Measurements from ENCODE around the gene NUDT7.
A peak's percentile ranks its signal among the peaks of the same experiment; 100 is the strongest.

NUDT7 gene

DNA sequence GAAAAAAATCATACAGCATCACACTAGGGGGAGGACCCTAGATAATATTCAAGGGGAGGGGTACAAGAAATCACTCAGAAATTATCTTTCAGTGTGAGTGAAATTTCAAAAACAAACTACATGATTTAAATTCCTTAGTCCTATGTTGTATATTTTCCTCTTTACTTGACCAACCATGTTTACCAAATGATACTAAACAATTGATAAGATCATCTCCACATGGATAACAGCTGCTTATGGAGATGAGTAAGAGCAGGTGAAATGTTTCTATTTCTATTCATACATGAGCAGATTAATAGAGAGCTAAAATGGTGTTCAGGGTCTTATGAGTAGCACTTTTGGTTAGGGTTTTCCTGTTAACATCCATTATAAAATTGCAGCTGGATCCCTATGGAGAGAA, 58.8 kb downstream of the NUDT7 start:
- DNase-seq, result no peak

DNA sequence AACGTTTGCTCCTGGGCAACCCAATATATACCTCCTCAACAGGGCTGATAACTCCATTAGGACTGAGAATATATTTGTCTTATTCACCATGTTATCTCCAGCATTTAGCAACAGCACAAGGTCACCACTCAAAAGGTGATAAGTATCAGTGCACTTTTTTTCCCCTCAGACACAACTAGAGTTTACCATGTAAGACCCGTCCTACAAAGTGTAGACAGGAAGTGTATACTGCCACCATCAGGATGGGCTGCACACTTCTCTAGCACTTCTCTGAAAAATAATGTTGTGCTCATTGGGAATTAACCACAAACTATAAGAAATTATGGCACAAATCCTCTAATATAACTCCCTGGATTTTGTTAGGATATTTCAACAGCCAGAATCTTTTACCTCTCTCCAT, 60.4 kb downstream of the NUDT7 start:
- DNase-seq, result no peak

- no peak for DNase-seq
Observed at GRCh38 chr16:77784441-77785372, 62.4 kb downstream of the NUDT7 start.

DNA sequence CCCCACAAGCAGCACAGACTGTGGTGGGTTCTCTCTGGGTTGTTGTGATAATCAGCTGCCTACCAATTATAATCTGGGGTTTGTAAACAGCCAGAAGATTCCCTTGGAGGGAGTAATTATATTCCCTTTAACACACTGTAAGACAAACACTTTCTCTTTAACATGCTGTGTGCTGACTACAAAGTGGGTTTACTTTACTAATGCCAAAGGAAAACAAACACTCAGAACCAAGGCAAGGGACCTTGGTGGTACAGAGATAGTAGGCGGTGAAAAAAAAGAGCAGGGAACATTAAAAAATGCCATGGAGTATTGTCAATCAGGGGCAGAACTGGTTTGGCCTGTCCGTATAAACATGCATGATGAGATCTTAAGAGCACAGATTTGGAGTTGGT, 63.1 kb downstream of the NUDT7 start:
- DNase-seq, result no peak

DNA sequence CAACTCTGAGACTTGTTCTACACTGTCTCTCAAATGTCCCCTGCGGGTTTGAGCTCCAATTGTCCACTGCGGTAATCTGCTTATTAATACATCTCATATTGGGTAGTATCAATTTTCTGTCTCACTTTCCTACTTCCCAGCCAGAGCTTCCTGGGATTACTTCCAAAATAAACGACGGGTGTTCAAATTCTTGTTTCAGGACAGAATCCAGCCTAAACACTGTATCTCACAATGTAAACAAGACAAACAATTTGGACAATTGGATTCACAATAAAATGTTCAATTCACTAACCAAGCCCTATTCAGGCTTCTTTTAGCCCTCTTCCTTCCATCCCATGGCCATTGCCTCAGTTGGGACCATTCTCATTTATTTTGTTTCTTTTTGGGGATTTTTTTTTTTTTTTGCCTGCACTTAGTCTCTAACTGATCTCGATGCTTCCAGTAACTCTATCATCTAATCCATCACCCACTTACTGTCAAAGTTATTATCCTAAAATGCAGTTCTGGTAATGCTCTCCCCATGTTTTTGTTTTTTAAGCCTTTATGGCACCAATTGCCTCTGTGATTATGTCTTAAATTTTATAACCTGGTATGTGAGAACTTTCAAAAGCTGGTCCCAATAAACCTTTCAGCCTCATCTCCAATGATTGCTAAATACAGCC, 64.0 kb downstream of the NUDT7 start:
- DNase-seq, result no peak

GRCh38 chr16:77787452-77787851, 65.1 kb downstream of the NUDT7 start:
- DNase-seq, result no peak

DNA sequence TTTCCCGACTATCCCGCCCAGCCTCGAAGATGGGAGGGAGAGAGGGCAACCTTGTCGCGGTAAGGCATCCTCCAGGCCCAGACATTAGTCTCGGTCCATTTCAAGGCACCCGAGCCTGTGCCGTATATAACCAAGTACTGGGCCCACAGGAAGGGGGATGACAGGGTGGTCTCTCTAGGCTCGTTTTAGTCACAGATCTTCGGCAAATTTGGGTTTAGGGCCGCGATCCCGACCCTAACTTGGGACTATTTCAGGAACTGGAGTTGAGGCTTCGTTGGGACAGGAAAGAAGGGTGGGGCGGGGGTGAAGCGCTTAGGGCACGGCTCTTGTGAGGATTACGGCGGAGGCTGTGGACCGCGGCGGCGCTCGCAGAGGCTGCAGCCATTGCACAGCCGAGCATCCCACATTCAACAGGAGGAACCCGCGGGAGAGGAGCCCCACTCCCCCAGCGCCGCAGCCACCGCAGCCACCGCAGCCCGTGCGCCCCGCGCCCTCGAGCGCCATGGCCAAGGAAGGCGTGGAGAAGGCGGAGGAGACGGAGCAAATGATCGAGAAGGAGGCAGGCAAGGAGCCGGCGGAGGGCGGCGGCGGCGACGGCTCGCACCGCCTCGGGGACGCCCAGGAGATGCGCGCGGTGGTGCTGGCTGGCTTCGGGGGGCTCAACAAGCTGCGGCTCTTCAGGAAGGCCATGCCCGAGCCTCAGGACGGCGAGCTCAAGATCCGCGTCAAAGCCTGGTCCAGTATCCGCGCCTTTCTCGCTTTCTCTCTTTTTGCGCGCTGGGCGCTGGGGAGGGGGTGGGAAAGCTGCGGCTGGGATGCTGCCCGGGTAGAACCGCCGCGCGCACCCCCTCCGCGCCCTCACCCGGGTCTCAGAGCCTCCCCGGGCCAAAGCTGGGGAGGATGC, 66.1 kb downstream of the NUDT7 start, which contains the start of gene VAT1L:
Gene VAT1L (plus strand): TSS at position 384 of the 904 bp plus-strand sequence. CDS start 119 bp downstream, at position 503.
- peak; percentile 40 for DNase-seq

DNA sequence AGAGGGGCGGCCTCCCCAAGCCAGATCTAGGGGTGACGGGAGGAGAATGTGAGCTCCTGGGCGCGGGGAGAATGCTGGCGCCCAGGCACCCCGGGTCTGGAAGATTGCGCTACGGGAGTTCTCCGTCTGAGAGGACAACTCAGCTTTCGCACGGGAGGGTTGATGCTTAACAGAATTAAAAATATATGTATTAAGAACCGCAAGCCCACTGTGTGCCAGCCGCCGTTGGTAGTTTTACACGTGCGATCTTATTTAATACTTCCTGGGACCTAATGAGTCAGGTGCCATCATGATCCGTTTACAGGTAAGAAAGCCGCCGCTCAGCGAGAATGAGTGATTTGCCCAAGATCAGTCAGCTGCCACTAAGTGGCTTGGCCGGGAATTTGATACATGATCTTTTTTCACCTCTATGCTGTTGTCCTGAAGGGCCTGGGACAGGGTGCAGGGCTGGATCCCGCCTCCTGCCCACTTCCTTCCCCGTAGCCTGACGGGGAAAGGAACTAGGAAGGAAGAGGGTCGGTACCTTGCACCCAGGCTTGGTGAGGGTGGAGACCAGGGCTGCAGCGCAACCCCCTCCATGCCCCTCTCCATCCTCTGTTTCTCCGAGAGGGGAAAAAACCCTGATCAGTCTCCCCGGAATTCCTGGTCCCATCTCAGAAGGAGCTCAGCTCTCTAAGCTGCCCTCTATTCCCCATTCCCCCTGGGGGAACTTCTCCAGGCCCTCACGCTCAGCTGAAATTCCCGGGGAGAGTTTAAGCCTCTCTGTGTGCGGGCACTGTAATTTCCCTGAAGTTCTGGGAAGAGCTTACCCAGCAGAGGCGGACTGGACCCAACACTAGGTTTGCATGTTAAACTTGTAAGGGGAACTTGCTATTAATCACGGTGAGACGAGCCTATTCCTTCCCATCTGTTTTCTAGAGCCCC, 67.0 kb downstream of the NUDT7 start:
- no peak for DNase-seq

- DNase-seq, result no peak
Observed at GRCh38 chr16:77790009-77790372, 67.7 kb downstream of the NUDT7 start.

DNA sequence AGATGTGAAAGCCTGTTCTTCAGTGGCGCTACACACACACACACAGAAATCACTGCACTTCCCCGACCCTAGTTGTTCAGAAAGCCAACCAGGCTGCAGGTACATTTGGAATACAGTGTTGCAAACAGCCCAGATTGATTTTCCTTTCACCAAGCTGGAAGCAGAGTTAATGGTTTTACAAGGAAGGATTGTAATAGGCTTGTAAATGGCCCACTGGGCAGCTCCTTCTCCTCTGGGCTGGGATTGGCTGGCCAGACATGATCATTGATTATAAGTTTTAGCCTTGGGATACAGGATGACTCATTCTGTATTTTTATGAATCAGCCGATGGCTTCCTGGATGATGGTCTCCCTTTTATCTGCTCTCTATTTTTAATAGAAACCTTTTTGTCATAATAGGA, 68.6 kb downstream of the NUDT7 start:
- no peak for DNase-seq

Data from fibroblast of skin of back (primary cell).